B cell (primary cell): ENCODE measurements around the gene OR8A1. TPM values are rescaled to one million over a fixed set of nuclear protein-coding genes. Genes with fewer than 3 reads are reported as not detected.

Source experiments
- ATAC-seq: fragments of 200-7000 bp; cut with Tn5 transposase; one replicate; pipeline ENCODE4 v1.10.0; 2021; ENCODE audit warnings: low read depth, mild to moderate bottlenecking, moderate number of reproducible peaks, moderate library complexity
- CTCF ChIA-PET: fragments of 350-600 bp; sonication (Branson Sonifier 250); formaldehyde crosslinking; loops from one replicate; lab custom pipeline; 2021; ENCODE audit warnings: antibody characterized with exemption, inconsistent platforms; lab: Charles Lee
- POLR2A ChIA-PET: fragments of 350-600 bp; sonication (Branson Sonifier 250); formaldehyde crosslinking; loops from one replicate; lab custom pipeline; 2021; ENCODE audit warnings: antibody characterized with exemption; lab: Charles Lee
- DNase-seq: peaks from one replicate; pipeline ENCODE4 v3.0.0; 2013
- H2AFZ ChIP-seq: 2 replicates; pipeline ENCODE4 v1.6.1; 2012; ENCODE audit warnings: mild to moderate bottlenecking, low read depth, low read length; ENCODE audit not compliant: insufficient read depth, poor library complexity, severe bottlenecking
- H3K27ac ChIP-seq, 2 donors: 1 replicate in 1 of 2; 2 replicates in 1 of 2; pipeline ENCODE4 v1.5.1; 2012 to 2013; ENCODE audit warnings: low read length in 2 of 2, mild to moderate bottlenecking in 2 of 2, moderate library complexity in 1 of 2
- H3K27me3 ChIP-seq, 4 experiments: fragments of 200-600 bp in 1 of 4; sonication (generic) in 1 of 4; replicated peaks in 1 of 4; 1 replicate in 2 of 4; 2 replicates in 2 of 4; pipeline versions ENCODE4 v1.6.1 to v1.7.0; 2013 to 2016; ENCODE audit warnings: low read length in 3 of 4, mild to moderate bottlenecking in 2 of 4, mixed read lengths in 1 of 4, moderate library complexity in 1 of 4; ENCODE audit not compliant: insufficient read depth in 4 of 4, control insufficient read depth in 3 of 4; ENCODE audit errors: control extremely low read depth in 1 of 4
- H3K36me3 ChIP-seq, 2 experiments: replicated peaks in 1 of 2; 1 replicate in 1 of 2; 2 replicates in 1 of 2; pipeline versions ENCODE4 v1.6.1 to v1.7.1; 2013; ENCODE audit warnings: low read length in 1 of 2; ENCODE audit not compliant: insufficient read depth in 2 of 2, control insufficient read depth in 1 of 2; ENCODE audit errors: control extremely low read depth in 1 of 2, extremely low read depth in 1 of 2
- H3K4me1 ChIP-seq, 2 donors: fragments of 200-600 bp in 1 of 2; sonication (generic) in 1 of 2; 1 replicate in 1 of 2; 2 replicates in 1 of 2; pipeline versions ENCODE4 v1.5.1 to v1.6.1; 2013 to 2017; ENCODE audit warnings: low read length in 2 of 2; ENCODE audit not compliant: control insufficient read depth in 2 of 2, insufficient read depth in 2 of 2
- H3K4me2 ChIP-seq: replicated peaks from 2 replicates; pipeline ENCODE3; 2012; ENCODE audit warnings: mild to moderate bottlenecking, low read depth, low read length; ENCODE audit not compliant: poor library complexity, severe bottlenecking
- H3K4me3 ChIP-seq, 5 experiments: fragments of 200-600 bp in 1 of 5; sonication (generic) in 1 of 5; 1 replicate in 3 of 5; 2 replicates in 2 of 5; pipeline versions ENCODE4 v1.5.1 to v1.7.0; 2011 to 2016; ENCODE audit warnings: low read length in 4 of 5, mild to moderate bottlenecking in 4 of 5, low read depth in 2 of 5, control low read depth in 1 of 5, moderate library complexity in 1 of 5; ENCODE audit not compliant: insufficient read depth in 1 of 5; ENCODE audit errors: control extremely low read depth in 1 of 5, extremely low read depth in 1 of 5
- H3K79me2 ChIP-seq: fragments of 200-600 bp; sonication (generic); one replicate; pipeline ENCODE4 v1.6.0; 2016; ENCODE audit warnings: low read length; ENCODE audit not compliant: control insufficient read depth, insufficient read depth
- H3K9ac ChIP-seq: fragments of 200-600 bp; sonication (generic); 2 replicates; pipeline ENCODE4 v1.6.1; 2017; ENCODE audit warnings: mild to moderate bottlenecking, low read length, moderate library complexity
- H3K9me3 ChIP-seq, 3 donors: one replicate each; pipeline versions ENCODE4 v1.6.1 to v1.7.1; 2013; ENCODE audit warnings: low read length in 2 of 3; ENCODE audit not compliant: control insufficient read depth in 2 of 3, insufficient read depth in 1 of 3; ENCODE audit errors: control extremely low read depth in 1 of 3
- H4K20me1 ChIP-seq: 2 replicates; pipeline ENCODE4 v1.6.0; 2012; ENCODE audit warnings: mild to moderate bottlenecking, low read length; ENCODE audit not compliant: insufficient read depth, control insufficient read depth, poor library complexity, severe bottlenecking
- H3K27ac Mint-ChIP-seq: one replicate; pipeline ENCODE4 v1.8.0; 2021; ENCODE audit warnings: mixed read lengths
- H3K27me3 Mint-ChIP-seq: one replicate; pipeline ENCODE4 v1.8.0; 2021; ENCODE audit warnings: mixed read lengths
- H3K4me1 Mint-ChIP-seq: one replicate; pipeline ENCODE4 v1.8.0; 2021; ENCODE audit warnings: mixed read lengths
- H3K4me3 Mint-ChIP-seq: one replicate; pipeline ENCODE4 v1.8.0; 2021; ENCODE audit warnings: mixed read lengths
- H3K9me3 Mint-ChIP-seq: one replicate; pipeline ENCODE4 v1.8.0; 2022; ENCODE audit warnings: mixed read lengths; ENCODE audit not compliant: insufficient read depth
- CTCF ChIP-seq: fragments of 200-600 bp; IDR thresholded peaks from one replicate; pipeline ENCODE4 v1.8.0; 2022; ENCODE audit warnings: antibody characterized with exemption, mild to moderate bottlenecking
- EZH2 ChIP-seq: IDR thresholded peaks from 2 replicates; pipeline ENCODE4 v1.6.1; 2012; ENCODE audit warnings: borderline replicate concordance, low read depth, mild to moderate bottlenecking, moderate library complexity, low read length; ENCODE audit not compliant: insufficient read depth, poor library complexity, severe bottlenecking
- WGBS: methylation state at CpG from one replicate; pipeline ENCODE4 v1.1.5; 2013; ENCODE audit warnings: missing lambda C conversion rate; ENCODE audit not compliant: insufficient coverage; 5-methylcytosine and 5-hydroxymethylcytosine counted together
- intact Hi-C: fragments of 100-400 bp; cut with micrococcal nuclease; formaldehyde crosslinking; loops from one replicate; pipeline ENCODE4 v1.10.0; 2022
- polyA plus RNA-seq: library from polyadenylated mRNA; depleted of rRNA; stranded (reverse); fragments of >200 nt; gene quantifications from 2 replicates; pipeline ENCODE4 v1.2.3, GENCODE V29; 2012
- small RNA-seq: library from RNA; depleted of rRNA; stranded (forward); fragments of <200 nt; gene quantifications from one replicate; pipeline ENCODE3, GENCODE V24; 2012; ENCODE audit warnings: low replicate concordance, low read depth; ENCODE audit not compliant: insufficient read length
- total RNA-seq, 2 donors: library from RNA; stranded (reverse); fragments of 120-200 nt in 1 of 2; gene quantifications; 1 replicate in 1 of 2; 2 replicates in 1 of 2; pipeline versions ENCODE4 v1.2.3 to v1.2.4, GENCODE V29; 2013 to 2022

Gene OR8A1
- total and polyA plus RNA-seq, 2 donors (not counting 1 experiment from before 2014, with no cell fraction given), result not detected

- H3K27me3 Mint-ChIP-seq, result peaks cover 44% of the 10 kb centered on the region
- H3K4me2 ChIP-seq, result no peak overlapping the region
- 94% methylated on average over 5 of the region's 5 CpGs for WGBS
- CTCF ChIA-PET, result interaction anchor here (0.9 kb wide), 1 partner anchor 15 kb away, joined by 3 read pairs; no protein-coding TSS in a partner anchor
- H3K9ac ChIP-seq, result no peak overlapping the region
- H3K27me3 ChIP-seq, result peaks cover 0 to 20% (median 3%) of the 10 kb centered on the region in 4 experiments
- no peak overlapping the region for H2AFZ ChIP-seq
- peaks cover 12 to 14% of the 10 kb centered on the region in 2 donors for H3K4me1 ChIP-seq
- no peak for DNase-seq
- H3K9me3 ChIP-seq, result no peaks in the 10 kb centered on the region
- TF ChIP-seq CTCF (no peak), EZH2 (no peak)
- H3K4me3 ChIP-seq, result no peak overlapping the region
- H3K27ac ChIP-seq, result no peak overlapping the region
- H3K4me1 Mint-ChIP-seq, result peaks cover 17% of the 10 kb centered on the region
- H3K4me3 Mint-ChIP-seq, result no peak overlapping the region
- no peaks in the 10 kb centered on the region for H4K20me1 ChIP-seq
- H3K9me3 Mint-ChIP-seq, result no peaks in the 10 kb centered on the region
- ATAC-seq, result no peak
- intact Hi-C loops, result no loop called here
- H3K79me2 ChIP-seq, result peaks cover 17% of the 10 kb centered on the region
- no peak overlapping the region for H3K27ac Mint-ChIP-seq
- H3K36me3 ChIP-seq, result no peaks in the 10 kb centered on the region
- POLR2A ChIA-PET, result no interaction called here
Observed at GRCh38 chr11:124618863-124619262, 49.1 kb downstream of the OR8A1 start.

Small RNAs within 50 kb of the gene (small RNA-seq; reads per million reads assigned to genes)
- gene OR8A3P, result not detected

Other genes starting within 250 kb of the OR8A1 start
- gene OR8D2, start 249.8 kb upstream of the OR8A1 start, total RNA-seq, result not detected in 2 replicates
- not detected in 2 replicates for gene OR8D2, start 249.8 kb upstream of the OR8A1 start, polyA plus RNA-seq
- not detected in 2 replicates for gene OR8B2, start 185.5 kb upstream of the OR8A1 start, total RNA-seq
- gene OR8B2, start 185.5 kb upstream of the OR8A1 start, polyA plus RNA-seq, result not detected in 2 replicates
- gene OR8B3, start 171.0 kb upstream of the OR8A1 start, total RNA-seq, result not detected in 2 replicates
- not detected in 2 replicates for gene OR8B3, start 171.0 kb upstream of the OR8A1 start, polyA plus RNA-seq
- not detected in 2 replicates for gene OR8B4, start 145.1 kb upstream of the OR8A1 start, total RNA-seq
- gene OR8B4, start 145.1 kb upstream of the OR8A1 start, polyA plus RNA-seq, result not detected in 2 replicates
- not detected in 2 replicates for gene OR8B8, start 124.3 kb upstream of the OR8A1 start, total RNA-seq
- gene OR8B8, start 124.3 kb upstream of the OR8A1 start, polyA plus RNA-seq, result not detected in 2 replicates
- not detected in 2 replicates for gene OR8B12, start 26.3 kb upstream of the OR8A1 start, total RNA-seq
- gene OR8B12, start 26.3 kb upstream of the OR8A1 start, polyA plus RNA-seq, result not detected in 2 replicates
- gene PANX3, start 41.4 kb downstream of the OR8A1 start, total RNA-seq, result not detected in 2 replicates
- not detected in 2 replicates for gene PANX3, start 41.4 kb downstream of the OR8A1 start, polyA plus RNA-seq
- 66.8 and 71.5 TPM in 2 replicates for gene TBRG1, start 52.9 kb downstream of the OR8A1 start, total RNA-seq
- 68.2 and 69.6 TPM in 2 replicates for gene TBRG1, start 52.9 kb downstream of the OR8A1 start, polyA plus RNA-seq
- 3.6 and 5.1 TPM in 2 replicates for gene SIAE, start 103.7 kb downstream of the OR8A1 start, total RNA-seq
- 4.5 and 5.5 TPM in 2 replicates for gene SIAE, start 103.7 kb downstream of the OR8A1 start, polyA plus RNA-seq
- gene SPA17, start 103.9 kb downstream of the OR8A1 start, total RNA-seq, result 0.46 and 0.76 TPM in 2 replicates
- 0.20 and 0.21 TPM in 2 replicates for gene SPA17, start 103.9 kb downstream of the OR8A1 start, polyA plus RNA-seq
- gene NRGN, start 169.9 kb downstream of the OR8A1 start, total RNA-seq, result 0.66 TPM in 1 of 2 replicates, not detected in the other
- 3.1 and 11.0 TPM in 2 replicates for gene NRGN, start 169.9 kb downstream of the OR8A1 start, polyA plus RNA-seq
- gene VSIG2, start 182.3 kb downstream of the OR8A1 start, total RNA-seq, result not detected in 2 replicates
- gene VSIG2, start 182.3 kb downstream of the OR8A1 start, polyA plus RNA-seq, result 0.36 TPM in 1 of 2 replicates, not detected in the other
- gene ESAM, start 192.3 kb downstream of the OR8A1 start, total RNA-seq, result 1.4 and 1.8 TPM in 2 replicates
- 14.5 and 48.6 TPM in 2 replicates for gene ESAM, start 192.3 kb downstream of the OR8A1 start, polyA plus RNA-seq
- 26.8 and 33.4 TPM in 2 replicates for gene MSANTD2, start 230.4 kb downstream of the OR8A1 start, total RNA-seq
- gene MSANTD2, start 230.4 kb downstream of the OR8A1 start, polyA plus RNA-seq, result 9.4 and 11.1 TPM in 2 replicates